Measurements from ENCODE around the gene ADSS1.

The ADSS1 gene

GRCh38 chr14:104770851-104771272 lies 46.8 kb downstream of the ADSS1 start:
- peak; percentile 18 for DNase-seq

- no peak for DNase-seq
These were observed 47.3 kb downstream of the ADSS1 start for GRCh38 chr14:104771374-104771773.

- no peak for DNase-seq
These were observed 48.1 kb downstream of the ADSS1 start for GRCh38 chr14:104771918-104772706.

GRCh38 chr14:104772707-104773504 lies 48.9 kb downstream of the ADSS1 start:
- DNase-seq = no peak

- no peak for DNase-seq
These were observed 49.8 kb downstream of the ADSS1 start for GRCh38 chr14:104773505-104774452.

GRCh38 chr14:104774453-104775072 lies 50.5 kb downstream of the ADSS1 start:
- DNase-seq = no peak

GRCh38 chr14:104775073-104775489 lies 51.1 kb downstream of the ADSS1 start:
- DNase-seq = no peak

GRCh38 chr14:104776481-104776880 lies 52.5 kb downstream of the ADSS1 start:
- DNase-seq = no peak

- DNase-seq = no peak
These were observed 53.2 kb downstream of the ADSS1 start for GRCh38 chr14:104776961-104777807.

- no peak for DNase-seq
These were observed 53.8 kb downstream of the ADSS1 start for GRCh38 chr14:104777808-104778249.

- DNase-seq = no peak
These were observed 54.8 kb downstream of the ADSS1 start for GRCh38 chr14:104778694-104779331.

- no peak for DNase-seq
These were observed 55.9 kb downstream of the ADSS1 start for GRCh38 chr14:104779776-104780512.

GRCh38 chr14:104780513-104781030 lies 56.5 kb downstream of the ADSS1 start:
- no peak for DNase-seq

- DNase-seq = no peak
These were observed 57.4 kb downstream of the ADSS1 start for GRCh38 chr14:104781271-104782077.

- no peak for DNase-seq
These were observed 58.2 kb downstream of the ADSS1 start for GRCh38 chr14:104782086-104782807.

- DNase-seq = no peak
These were observed 58.7 kb downstream of the ADSS1 start for GRCh38 chr14:104782808-104783139.

GRCh38 chr14:104783484-104784217 lies 59.6 kb downstream of the ADSS1 start:
- DNase-seq = no peak

GRCh38 chr14:104784218-104784568 lies 60.2 kb downstream of the ADSS1 start:
- no peak for DNase-seq

Measured in inflammatory macrophage treated with lipopolysaccharide for 4 hours (primary cell).